Pulmonary artery endothelial cell (primary cell): Measurements from ENCODE around the gene TP53BP1. TPM values are rescaled to one million over a fixed set of nuclear protein-coding genes. Genes with fewer than 3 reads are reported as not detected.

Experiments used
- DNase-seq: peaks from one replicate; pipeline ENCODE4 v3.0.0-alpha.2; 2011; ENCODE audit warnings: low read depth, low spot score
- total RNA-seq: library from RNA; depleted of rRNA; stranded (reverse); fragments of >200 nt; gene quantifications from 2 replicates; pipeline ENCODE4 v1.2.3, GENCODE V29; 2014

TP53BP1 gene
- total RNA-seq, 1 donor from 2014 or later = 54.2 TPM

- no peak for DNase-seq
These were observed 27.2 kb upstream of the TP53BP1 start for GRCh38 chr15:43520138-43520537.

- DNase-seq = no peak
These were observed 26.2 kb upstream of the TP53BP1 start for GRCh38 chr15:43519196-43519595.

- no peak for DNase-seq
These were observed 25.3 kb upstream of the TP53BP1 start for GRCh38 chr15:43518197-43518761.

- no peak for DNase-seq
These were observed 24.6 kb upstream of the TP53BP1 start, which contains the start of gene MAP1A for GRCh38 chr15:43517354-43518196. TSS of gene MAP1A (plus strand) at chr15:43517608. CDS start at chr15:43521474, 3,866 bp downstream.

GRCh38 chr15:43516801-43517353 lies 23.9 kb upstream of the TP53BP1 start:
- DNase-seq = no peak

- DNase-seq = no peak
These were observed 23.2 kb upstream of the TP53BP1 start for GRCh38 chr15:43516185-43516584.

GRCh38 chr15:43515741-43516140 lies 22.8 kb upstream of the TP53BP1 start:
- no peak for DNase-seq

- DNase-seq = no peak
These were observed 21.5 kb upstream of the TP53BP1 start for GRCh38 chr15:43514241-43515057.

GRCh38 chr15:43513550-43513949 lies 20.6 kb upstream of the TP53BP1 start:
- DNase-seq = no peak

GRCh38 chr15:43511012-43511885 lies 18.3 kb upstream of the TP53BP1 start:
- no peak for DNase-seq

- DNase-seq = peak; percentile 96
These were observed 17.4 kb upstream of the TP53BP1 start for GRCh38 chr15:43510200-43511011.

- DNase-seq = no peak
These were observed 16.8 kb upstream of the TP53BP1 start for GRCh38 chr15:43509660-43510199.

- DNase-seq = no peak
These were observed 16.2 kb upstream of the TP53BP1 start for GRCh38 chr15:43508991-43509659.

GRCh38 chr15:43508421-43508820 lies 15.5 kb upstream of the TP53BP1 start:
- no peak for DNase-seq

GRCh38 chr15:43505738-43506137 lies 12.8 kb upstream of the TP53BP1 start:
- DNase-seq = no peak

GRCh38 chr15:43499635-43500034 lies 6.7 kb upstream of the TP53BP1 start:
- DNase-seq = no peak

GRCh38 chr15:43498990-43499389 lies 6.0 kb upstream of the TP53BP1 start:
- no peak for DNase-seq

- DNase-seq = no peak
These were observed 932 bp upstream of the TP53BP1 start for GRCh38 chr15:43493703-43494472.
